Upper lobe of right lung (tissue), 1 donor: Measurements from ENCODE around the gene LIPA. TPM values are rescaled to one million over a fixed set of nuclear protein-coding genes. Genes with fewer than 3 reads are reported as not detected.
A peak's percentile ranks its signal among the peaks of the same experiment; 100 is the strongest.

Experiments
- ATAC-seq: fragments of 200-7000 bp; cut with Tn5 transposase; one replicate; pipeline ENCODE4 v1.9.1; 2020; ENCODE audit warnings: mild to moderate bottlenecking, moderate library complexity
- DNase-seq: peaks from one replicate; pipeline ENCODE4 v3.0.0-alpha.2; 2020
- H3K27ac ChIP-seq: fragments of 200-600 bp; one replicate; pipeline ENCODE4 v1.8.0; 2022
- H3K27me3 ChIP-seq: fragments of 200-600 bp; one replicate; pipeline ENCODE4 v1.8.0; 2022; ENCODE audit warnings: mild to moderate bottlenecking
- H3K36me3 ChIP-seq: fragments of 200-600 bp; one replicate; pipeline ENCODE4 v1.8.0; 2022
- H3K4me1 ChIP-seq: fragments of 200-600 bp; one replicate; pipeline ENCODE4 v1.8.0; 2022
- H3K4me3 ChIP-seq: fragments of 200-600 bp; one replicate; pipeline ENCODE4 v1.8.0; 2022; ENCODE audit warnings: mild to moderate bottlenecking
- H3K9me3 ChIP-seq: fragments of 200-600 bp; one replicate; pipeline ENCODE4 v1.8.0; 2022
- intact Hi-C: fragments of 100-400 bp; cut with DNase I; formaldehyde crosslinking; loops from one replicate; pipeline ENCODE4 v1.11.0; 2022
- total RNA-seq: library from RNA; stranded (reverse); fragmentation: NEBNext Ultra II Directional; extraction: Animal tissue kit (Norgen Biotek cat#: 25700); gene quantifications from one replicate; pipeline ENCODE4 v1.2.1, GENCODE V29; 2021
- TF ChIP-seq, protein P1 (sequence below): fragments of 200-600 bp; IDR thresholded peaks from one replicate; pipeline ENCODE4 v1.8.0; 2022; ENCODE audit warnings: antibody characterized with exemption
- donor health status: DM: no; HTN: yes; CAD: no; lungs with severe emphysema.

LIPA gene
- total RNA-seq, 1 donor from 2014 or later = 194 TPM

DNA sequence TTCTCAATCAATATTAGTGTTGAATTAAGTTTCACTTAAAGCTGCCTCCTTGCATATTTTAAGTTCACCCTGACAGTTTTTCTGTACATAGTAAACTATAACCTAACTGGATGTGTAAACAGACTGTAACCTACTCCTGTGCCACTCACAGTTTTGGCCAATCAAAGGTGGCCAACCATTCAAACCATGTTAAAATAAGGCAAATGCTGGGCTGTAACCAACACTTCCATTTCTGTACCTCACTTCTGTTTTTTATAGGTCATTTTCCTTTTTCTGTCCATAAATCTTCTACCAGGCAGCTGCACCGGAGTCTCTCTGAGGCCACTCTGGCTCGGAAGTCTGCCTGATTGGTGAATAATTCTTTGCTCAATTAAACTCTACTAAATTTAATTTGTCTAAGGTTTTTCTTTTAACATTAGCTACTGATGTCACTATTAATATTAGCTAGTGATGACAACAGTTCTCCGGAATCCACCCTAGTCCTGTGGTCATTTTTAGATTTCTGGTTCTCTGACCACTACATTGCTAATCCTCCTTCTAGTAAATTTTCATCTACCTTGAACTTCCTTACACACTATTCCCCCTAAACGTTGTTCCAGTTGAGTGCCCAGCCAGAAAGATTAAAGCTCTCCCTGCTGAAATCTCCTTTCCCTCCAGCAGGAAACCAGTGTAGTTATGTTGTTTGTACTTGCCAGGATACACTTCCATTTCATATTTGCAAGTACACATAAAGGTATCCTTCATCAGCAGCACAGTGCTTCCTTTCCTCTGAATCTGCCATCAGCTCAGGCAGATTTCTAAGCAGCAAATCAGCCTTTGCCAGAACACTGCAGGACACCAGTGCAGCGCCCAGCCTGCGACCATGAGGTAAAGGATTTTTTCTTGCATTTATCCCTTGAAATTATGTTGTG lies 31.7 kb upstream of the LIPA start:
- Histone ChIP-seq H3K4me3 (peak overlapping the region; percentile 20), H3K27ac (peak overlapping the region; percentile 71), H3K9me3 (no peaks in the 10 kb centered on the region), H3K36me3 (no peaks in the 10 kb centered on the region), H3K4me1 (peaks cover 31% of the 10 kb centered on the region), H3K27me3 (no peaks in the 10 kb centered on the region)
- intact Hi-C loops = no loop called here
- no peak for DNase-seq
- no peak for ATAC-seq
- TF ChIP-seq, protein P1, sequence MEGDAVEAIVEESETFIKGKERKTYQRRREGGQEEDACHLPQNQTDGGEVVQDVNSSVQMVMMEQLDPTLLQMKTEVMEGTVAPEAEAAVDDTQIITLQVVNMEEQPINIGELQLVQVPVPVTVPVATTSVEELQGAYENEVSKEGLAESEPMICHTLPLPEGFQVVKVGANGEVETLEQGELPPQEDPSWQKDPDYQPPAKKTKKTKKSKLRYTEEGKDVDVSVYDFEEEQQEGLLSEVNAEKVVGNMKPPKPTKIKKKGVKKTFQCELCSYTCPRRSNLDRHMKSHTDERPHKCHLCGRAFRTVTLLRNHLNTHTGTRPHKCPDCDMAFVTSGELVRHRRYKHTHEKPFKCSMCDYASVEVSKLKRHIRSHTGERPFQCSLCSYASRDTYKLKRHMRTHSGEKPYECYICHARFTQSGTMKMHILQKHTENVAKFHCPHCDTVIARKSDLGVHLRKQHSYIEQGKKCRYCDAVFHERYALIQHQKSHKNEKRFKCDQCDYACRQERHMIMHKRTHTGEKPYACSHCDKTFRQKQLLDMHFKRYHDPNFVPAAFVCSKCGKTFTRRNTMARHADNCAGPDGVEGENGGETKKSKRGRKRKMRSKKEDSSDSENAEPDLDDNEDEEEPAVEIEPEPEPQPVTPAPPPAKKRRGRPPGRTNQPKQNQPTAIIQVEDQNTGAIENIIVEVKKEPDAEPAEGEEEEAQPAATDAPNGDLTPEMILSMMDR = no peak

DNA sequence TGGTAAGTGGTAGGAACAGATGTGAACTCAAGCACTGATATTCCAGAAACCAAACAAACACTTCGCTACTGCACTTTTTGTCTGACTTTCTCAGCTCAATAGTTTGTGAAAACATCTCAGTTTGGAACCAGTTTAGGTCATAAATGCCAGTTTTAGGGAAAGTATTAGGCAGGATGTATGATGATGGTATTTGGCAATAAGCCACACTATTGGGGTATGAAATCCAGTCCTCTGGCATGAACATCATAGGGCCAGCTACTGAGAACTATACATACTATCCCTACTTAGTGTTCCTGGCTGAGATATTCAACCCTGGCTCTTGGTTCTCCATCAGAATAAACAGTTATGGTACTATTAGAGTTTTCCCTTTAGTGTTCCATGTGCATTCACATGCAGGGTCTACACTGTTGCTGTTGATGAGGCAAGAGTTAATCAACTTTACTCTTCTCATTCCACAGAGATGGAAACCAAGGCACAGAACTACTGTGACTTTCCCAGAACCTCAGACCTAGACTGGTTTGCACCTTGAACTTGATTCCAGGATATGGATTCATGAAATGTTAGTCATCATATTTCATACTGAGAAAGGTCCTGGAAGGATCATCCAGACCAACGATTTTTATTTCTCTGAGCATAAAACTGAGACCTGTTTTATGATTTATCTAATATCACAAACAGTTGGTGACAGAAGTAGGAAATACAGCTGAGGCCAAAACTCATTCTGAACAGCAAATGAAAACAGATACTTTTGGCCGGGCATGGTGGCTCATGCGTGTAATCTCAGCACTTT lies 30.2 kb upstream of the LIPA start:
- Histone ChIP-seq H3K36me3 (no peaks in the 10 kb centered on the region), H3K27ac (no peak overlapping the region), H3K4me3 (no peak overlapping the region), H3K4me1 (peaks cover 33% of the 10 kb centered on the region), H3K9me3 (no peaks in the 10 kb centered on the region), H3K27me3 (no peaks in the 10 kb centered on the region)
- ATAC-seq = no peak
- intact Hi-C loops = no loop called here
- no peak for DNase-seq
- TF ChIP-seq, protein P1 = no peak

DNA sequence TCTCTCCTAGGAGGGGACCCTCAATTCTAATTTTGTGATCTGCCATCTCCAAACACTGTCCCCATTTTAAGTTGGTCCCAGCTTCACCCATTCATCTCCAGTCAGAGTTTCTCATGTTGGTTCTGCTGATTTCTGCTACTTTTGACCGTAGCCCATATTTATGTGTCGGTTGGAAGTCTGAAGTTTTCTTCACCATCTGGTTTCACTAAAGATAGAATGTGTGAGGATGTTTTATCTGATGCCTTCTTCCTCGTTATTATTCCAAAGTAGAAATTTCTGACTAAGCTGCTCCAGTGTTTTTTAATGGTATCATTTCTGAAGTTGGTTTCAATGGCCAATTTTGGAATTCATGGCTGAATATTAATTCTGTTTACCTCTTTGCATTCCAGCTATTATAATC lies 28.9 kb upstream of the LIPA start:
- Histone ChIP-seq H3K4me3 (no peak overlapping the region), H3K27ac (no peak overlapping the region), H3K9me3 (no peaks in the 10 kb centered on the region), H3K27me3 (no peaks in the 10 kb centered on the region), H3K36me3 (no peaks in the 10 kb centered on the region), H3K4me1 (peaks cover 34% of the 10 kb centered on the region)
- intact Hi-C loops = no loop called here
- TF ChIP-seq, protein P1 = no peak
- no peak for ATAC-seq
- no peak for DNase-seq

DNA sequence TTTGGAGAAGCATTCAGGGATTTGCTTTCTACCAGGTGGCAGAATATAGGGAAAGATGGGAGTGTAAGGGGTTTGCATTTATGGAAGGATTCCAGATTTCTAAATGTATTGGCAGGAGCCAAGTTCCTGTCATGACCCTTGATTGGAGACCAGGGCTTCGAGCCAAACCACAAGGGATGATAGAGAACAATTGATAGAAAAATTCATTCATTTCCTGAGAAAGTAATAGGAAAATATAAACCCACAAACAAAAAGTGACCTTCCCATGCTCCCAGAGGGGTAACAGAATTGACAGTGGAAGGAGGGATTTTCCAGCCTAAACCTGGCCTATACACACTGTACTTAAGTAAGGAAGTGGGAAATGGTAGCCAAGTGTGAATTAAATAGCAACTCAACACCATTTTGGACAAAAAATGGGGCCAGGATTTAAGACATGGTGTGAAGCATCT lies 27.9 kb upstream of the LIPA start:
- TF ChIP-seq, protein P1 = no peak
- DNase-seq = no peak
- no peaks in the 10 kb centered on the region for H3K9me3 ChIP-seq
- H3K36me3 ChIP-seq = no peaks in the 10 kb centered on the region
- no peaks in the 10 kb centered on the region for H3K27me3 ChIP-seq
- intact Hi-C loops = no loop called here
- peaks cover 36% of the 10 kb centered on the region for H3K4me1 ChIP-seq
- no peak overlapping the region for H3K4me3 ChIP-seq
- no peak for ATAC-seq
- no peak overlapping the region for H3K27ac ChIP-seq

DNA sequence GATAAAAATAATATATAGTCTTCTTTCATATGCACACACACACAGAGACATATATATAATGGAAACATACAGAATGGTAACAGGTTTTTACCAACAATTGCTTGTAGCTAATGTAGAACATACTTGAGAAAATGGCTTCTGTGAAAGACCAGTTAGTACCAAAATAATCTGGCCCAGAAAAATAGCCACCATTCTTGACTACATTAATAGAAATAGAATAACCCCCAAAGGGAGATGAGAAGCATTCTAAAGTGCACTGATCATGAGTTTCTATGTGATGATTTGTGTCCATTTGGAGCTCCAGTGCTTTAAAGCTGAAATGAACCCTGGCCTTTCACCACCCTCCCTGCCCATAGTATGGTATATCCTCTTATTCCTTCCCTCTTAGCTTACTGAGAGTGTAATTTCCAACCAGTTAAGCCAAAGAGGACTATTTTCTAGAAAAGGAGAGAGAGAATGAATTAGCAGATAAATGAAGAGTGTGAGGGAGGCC lies 27.4 kb upstream of the LIPA start:
- ATAC-seq (no peak), DNase-seq (no peak)
- no peaks in the 10 kb centered on the region for H3K27me3 ChIP-seq
- no peaks in the 10 kb centered on the region for H3K9me3 ChIP-seq
- peaks cover 33% of the 10 kb centered on the region for H3K4me1 ChIP-seq
- TF ChIP-seq, protein P1 = no peak
- no peaks in the 10 kb centered on the region for H3K36me3 ChIP-seq
- no peak overlapping the region for H3K27ac ChIP-seq
- intact Hi-C loops = no loop called here
- H3K4me3 ChIP-seq = no peak overlapping the region
